HG02571 (cell line): ENCODE data around the gene MN1.

Experiments used
- ATAC-seq: cut with Tn5 transposase; IDR thresholded peaks from one replicate; pipeline ENCODE4 v1.9.1; 2021; ENCODE audit warnings: mild to moderate bottlenecking, moderate library complexity; ENCODE audit not compliant: unreplicated experiment

The MN1 gene

GRCh38 chr22:27827604-27828587 lies 26.3 kb upstream of the MN1 start:
- ATAC-seq: no peak

- ATAC-seq: no peak
These were observed 23.6 kb upstream of the MN1 start for GRCh38 chr22:27825174-27825573.

DNA sequence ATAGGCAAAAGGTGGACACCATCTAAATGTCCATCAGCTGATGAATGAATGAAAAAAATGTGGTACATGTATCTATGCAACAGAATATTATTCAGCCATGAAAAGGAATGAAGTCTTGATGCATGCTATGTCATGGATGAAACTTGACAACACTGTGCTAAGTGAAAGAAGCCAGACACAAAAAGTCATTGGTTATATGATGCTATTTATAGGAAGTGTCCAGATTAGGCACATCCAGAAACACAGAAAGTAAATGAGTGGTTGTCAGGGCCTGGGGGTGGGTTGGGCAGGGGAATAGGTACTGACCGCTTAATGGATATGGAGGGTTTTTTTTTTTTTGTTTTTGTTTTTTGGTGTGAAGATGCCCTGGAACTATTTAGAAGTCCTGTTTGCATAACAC lies 21.7 kb upstream of the MN1 start:
- no peak for ATAC-seq

- ATAC-seq: no peak
These were observed 19.6 kb upstream of the MN1 start for GRCh38 chr22:27820896-27821866.

DNA sequence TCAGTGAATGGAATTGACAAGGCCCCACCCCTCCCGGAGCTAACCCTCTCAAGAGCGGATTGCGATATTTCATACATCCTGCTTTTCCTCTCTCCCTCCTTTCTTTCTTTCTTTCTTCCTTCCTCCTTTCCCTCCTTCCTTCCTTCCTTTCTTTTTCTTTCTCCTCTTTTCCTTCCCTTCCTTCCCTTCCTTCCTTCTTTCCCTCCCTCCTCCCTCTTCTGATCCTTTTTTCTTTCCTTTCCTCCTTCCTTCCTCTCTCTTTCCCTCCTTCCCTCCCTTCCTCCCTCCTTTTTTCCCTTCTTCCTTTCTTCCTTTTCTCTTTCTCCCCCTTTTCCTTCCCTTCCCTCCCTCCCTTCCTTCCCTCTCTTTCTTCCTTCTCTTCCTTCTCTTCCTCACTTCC lies 15.0 kb upstream of the MN1 start:
- ATAC-seq: no peak

- no peak for ATAC-seq
These were observed 14.4 kb upstream of the MN1 start for GRCh38 chr22:27815826-27816530.

DNA sequence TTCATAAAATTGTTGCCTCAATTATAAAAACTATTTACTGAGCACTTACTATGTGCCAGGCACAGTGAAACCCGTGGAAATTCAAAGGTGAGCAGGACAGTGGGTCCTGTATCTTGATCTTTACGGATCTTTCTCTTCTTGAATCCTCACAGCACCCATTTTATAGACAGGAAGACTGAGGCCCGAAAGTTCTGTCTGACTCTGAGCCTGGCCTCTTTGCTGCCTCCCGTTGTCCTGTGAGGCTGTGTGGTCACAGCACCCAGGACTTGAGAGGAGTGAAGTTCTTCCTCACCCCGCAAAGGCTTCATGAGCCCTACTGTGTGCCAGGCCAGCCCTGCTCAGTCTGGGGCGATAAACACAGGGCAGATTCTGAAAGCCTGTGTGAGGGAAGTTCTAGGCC lies 13.4 kb upstream of the MN1 start:
- ATAC-seq: no peak

DNA sequence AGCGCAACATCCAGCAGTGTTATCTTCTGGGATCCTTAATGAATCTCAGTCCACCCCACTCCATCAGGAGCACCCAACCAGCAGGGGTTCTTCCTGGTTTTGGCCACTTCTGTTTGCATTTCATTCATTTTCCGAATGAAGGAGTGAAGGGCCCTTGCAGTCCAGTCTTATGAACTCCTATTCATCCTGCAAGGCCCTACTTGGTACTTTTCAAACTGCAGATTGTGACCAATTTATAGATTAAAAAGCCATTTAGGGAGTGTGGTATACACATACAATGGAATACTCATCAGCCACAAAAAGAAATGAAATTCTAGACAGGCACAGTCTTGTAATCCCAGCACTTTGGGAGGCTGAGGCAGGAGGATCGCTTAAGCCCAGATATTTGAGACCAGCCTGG lies 10.2 kb upstream of the MN1 start:
- no peak for ATAC-seq

- ATAC-seq: no peak
These were observed 9.1 kb upstream of the MN1 start for GRCh38 chr22:27810609-27811151.

DNA sequence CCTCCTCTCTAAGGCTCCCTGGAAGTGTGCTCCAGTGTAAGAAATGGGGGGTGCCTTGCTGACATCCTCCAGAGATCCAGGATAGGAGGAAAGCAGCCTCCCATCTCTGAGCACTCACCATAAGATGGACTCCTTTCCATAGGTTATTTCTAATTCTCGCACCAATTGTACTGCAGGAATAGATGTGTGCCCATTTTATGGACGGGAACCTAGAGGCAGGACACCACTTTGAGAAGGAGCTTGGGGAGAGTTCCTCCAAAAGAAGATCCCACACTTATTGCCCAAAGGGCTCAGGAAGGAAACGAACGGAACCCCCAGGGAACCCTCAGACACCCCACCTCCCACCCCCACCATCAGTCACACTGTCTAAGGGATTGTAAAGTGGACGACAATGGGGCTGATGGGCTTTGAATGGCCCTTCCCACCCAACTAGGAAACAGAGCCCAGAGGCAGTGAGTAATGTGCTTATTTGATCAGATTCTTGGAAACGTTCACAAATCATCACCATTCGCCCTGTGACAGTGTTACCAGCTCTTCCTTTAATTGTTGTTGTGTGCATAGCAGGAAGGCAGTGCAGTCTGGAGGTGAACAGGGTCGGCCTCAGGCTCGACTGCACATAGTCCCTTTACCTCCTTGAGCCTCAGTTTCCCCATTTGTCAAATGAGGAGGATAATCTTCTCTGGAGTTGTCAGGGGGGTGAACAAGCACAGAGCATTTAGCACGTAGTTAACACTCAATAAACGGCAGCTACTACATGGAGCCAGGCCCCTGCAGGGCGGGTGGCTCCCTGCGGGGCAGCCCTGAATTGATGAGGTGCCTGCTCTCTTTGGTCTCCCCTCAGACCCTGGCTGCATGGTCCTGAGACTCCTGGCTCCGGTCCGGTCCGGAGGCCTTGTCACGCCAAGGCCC lies 8.4 kb upstream of the MN1 start:
- no peak for ATAC-seq

- ATAC-seq: no peak
These were observed 7.7 kb upstream of the MN1 start for GRCh38 chr22:27809226-27809603.

- ATAC-seq: no peak
These were observed 7.1 kb upstream of the MN1 start for GRCh38 chr22:27808451-27809225.

GRCh38 chr22:27805841-27806240 lies 4.3 kb upstream of the MN1 start:
- no peak for ATAC-seq

GRCh38 chr22:27804470-27805297 lies 3.1 kb upstream of the MN1 start:
- no peak for ATAC-seq

GRCh38 chr22:27803841-27804415 lies 2.4 kb upstream of the MN1 start:
- ATAC-seq: no peak

DNA sequence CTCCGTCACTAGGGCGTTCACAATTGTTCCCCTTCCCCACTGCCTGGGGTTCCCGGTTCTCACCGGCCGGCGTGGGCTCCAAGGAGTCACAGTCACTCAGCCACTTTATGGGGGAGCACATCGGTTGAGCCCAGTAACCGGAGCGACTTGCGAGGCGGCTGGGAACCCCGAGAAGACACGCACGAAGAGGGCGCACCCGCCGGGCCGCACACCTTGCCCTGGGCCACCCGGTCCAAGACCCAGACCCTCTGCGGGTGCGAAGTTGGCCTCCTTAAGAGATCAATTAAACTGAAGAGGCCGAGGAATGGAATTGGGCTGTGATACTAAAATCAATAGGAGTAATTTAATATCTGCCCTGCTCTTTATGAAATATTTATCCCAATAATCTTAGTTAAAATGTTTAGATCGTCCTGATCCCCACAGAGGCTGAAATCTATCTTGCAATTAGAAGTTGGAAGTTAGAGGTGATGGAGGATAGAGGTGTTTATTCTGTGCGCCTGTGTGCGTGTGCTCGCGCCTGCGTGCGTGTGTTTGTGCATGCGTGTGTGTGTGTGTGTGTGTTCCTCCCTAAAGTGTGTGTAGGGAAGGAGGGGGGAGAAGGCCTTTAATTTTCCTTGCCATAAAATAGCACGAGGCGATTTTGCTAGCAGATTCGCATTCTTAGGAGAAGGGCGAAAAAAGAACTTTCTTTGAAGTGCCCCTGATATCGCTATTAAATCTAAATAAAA lies 954 bp upstream of the MN1 start:
- ATAC-seq: no peak

DNA sequence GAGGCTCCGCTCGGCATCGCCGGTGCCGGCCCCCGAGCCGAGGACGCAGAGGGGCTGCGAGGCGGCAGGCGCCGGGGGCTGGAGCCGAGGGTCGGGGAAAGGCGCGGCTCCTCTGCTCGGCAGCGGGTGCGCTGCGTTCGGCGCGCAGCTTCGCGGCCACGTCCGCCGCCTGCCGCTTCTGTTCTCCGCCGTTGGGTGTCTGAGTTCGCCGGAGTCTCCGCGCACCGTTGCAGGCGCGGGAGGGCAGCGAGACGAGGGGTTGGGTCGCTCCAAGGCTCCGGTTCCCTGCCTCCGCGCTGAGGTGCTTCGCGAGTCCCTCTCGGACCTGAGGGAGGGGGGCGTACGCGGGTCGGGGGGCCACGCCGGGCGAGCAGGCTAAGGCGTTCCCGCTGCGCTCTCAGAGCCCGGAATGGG lies 347 bp downstream of the MN1 start:
- no peak for ATAC-seq
